ENCODE results near the gene UTY. TPM values are rescaled to one million over a fixed set of nuclear protein-coding genes. Genes with fewer than 3 reads are reported as not detected.

Gene UTY
- polyA plus RNA-seq, 2 donors = 4.0 TPM; not detected in 1

DNA sequence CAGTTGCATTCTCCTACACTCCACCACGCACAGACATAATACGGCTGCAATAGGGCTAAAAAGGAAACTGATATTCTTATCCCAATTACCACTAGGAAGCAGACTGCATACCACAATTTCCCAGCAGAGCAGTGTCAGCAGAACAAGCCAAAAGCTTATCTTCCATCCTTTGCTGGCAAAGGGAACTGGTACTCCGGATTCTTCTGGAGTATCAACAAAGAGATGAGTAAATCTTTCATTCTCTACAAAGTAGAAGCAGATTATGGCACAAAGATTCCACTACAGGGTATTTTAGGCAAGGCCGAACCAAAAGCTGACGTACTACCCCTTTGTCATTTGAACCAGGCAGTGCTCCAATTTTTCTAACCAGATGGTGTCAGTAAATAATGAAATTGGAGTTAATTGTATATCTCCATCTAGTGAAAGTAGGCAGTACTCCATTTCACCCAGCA lies 56.5 kb downstream of the UTY start:
- Histone ChIP-seq H3K4me1 (ENCODE audit: control insufficient read depth in 2 of 2, insufficient read depth in 2 of 2, low read length in 1 of 2) (no peaks in the 10 kb centered on the region), H3K36me3 (ENCODE audit: control insufficient read depth in 2 of 2, insufficient read depth in 2 of 2, low read length in 1 of 2) (no peaks in the 10 kb centered on the region), H3K9me3 (ENCODE audit: control insufficient read depth in 2 of 2, insufficient read depth in 1 of 2, low read depth in 1 of 2, low read length in 1 of 2) (no peaks in the 10 kb centered on the region), H3K27ac (ENCODE audit: low read depth in 2 of 2, low read length in 1 of 2) (no peak overlapping the region), H3K27me3 (ENCODE audit: control insufficient read depth in 1 of 2, insufficient read depth in 2 of 2, low read length in 2 of 2) (no peaks in the 10 kb centered on the region), H3K4me3 (ENCODE audit: low read depth in 1 of 2, low read length in 2 of 2) (no peak overlapping the region)
- WGBS, 2 donors = 32 to 43% methylated on average over 3 to 5 of the region's 5 CpGs

- Histone ChIP-seq H3K27me3 (ENCODE audit: control insufficient read depth in 1 of 2, insufficient read depth in 2 of 2, low read length in 2 of 2) (no peaks in the 10 kb centered on the region), H3K36me3 (ENCODE audit: control insufficient read depth in 2 of 2, insufficient read depth in 2 of 2, low read length in 1 of 2) (peaks cover 0 to 5% of the 10 kb centered on the region in 2 donors), H3K9me3 (ENCODE audit: control insufficient read depth in 2 of 2, insufficient read depth in 1 of 2, low read depth in 1 of 2, low read length in 1 of 2) (no peaks in the 10 kb centered on the region), H3K4me1 (ENCODE audit: control insufficient read depth in 2 of 2, insufficient read depth in 2 of 2, low read length in 1 of 2) (no peaks in the 10 kb centered on the region), H3K27ac (ENCODE audit: low read depth in 2 of 2, low read length in 1 of 2) (no peak overlapping the region), H3K4me3 (ENCODE audit: low read depth in 1 of 2, low read length in 2 of 2) (no peak overlapping the region)
- 78 to 89% methylated on average over 4 to 6 of the region's 6 CpGs for WGBS, 2 donors
Measured at GRCh38 chrY:13416869-13417661, 62.8 kb downstream of the UTY start.

DNA sequence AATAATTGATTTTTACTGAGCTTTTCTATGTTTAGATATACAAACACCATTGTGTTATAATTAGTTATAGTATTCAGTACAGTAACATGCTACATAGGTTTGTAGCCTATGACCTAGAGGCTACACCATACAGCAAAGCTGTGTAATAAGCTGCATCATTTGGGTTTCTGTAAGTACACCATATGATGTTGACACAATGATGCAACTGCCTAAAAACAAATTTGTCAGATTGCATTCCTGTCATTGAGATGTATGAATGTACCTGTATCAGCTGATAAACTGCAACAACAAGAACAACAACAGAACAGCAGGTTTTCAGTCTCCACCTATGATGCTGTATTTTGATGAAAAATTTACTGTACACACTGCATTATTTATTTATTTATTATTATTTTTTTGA lies 64.3 kb downstream of the UTY start:
- Histone ChIP-seq H3K9me3 (ENCODE audit: control insufficient read depth in 2 of 2, insufficient read depth in 1 of 2, low read depth in 1 of 2, low read length in 1 of 2) (no peaks in the 10 kb centered on the region), H3K27ac (ENCODE audit: low read depth in 2 of 2, low read length in 1 of 2) (no peak overlapping the region), H3K36me3 (ENCODE audit: control insufficient read depth in 2 of 2, insufficient read depth in 2 of 2, low read length in 1 of 2) (peaks cover 0 to 5% of the 10 kb centered on the region in 2 donors), H3K4me3 (ENCODE audit: low read depth in 1 of 2, low read length in 2 of 2) (no peak overlapping the region), H3K27me3 (ENCODE audit: control insufficient read depth in 1 of 2, insufficient read depth in 2 of 2, low read length in 2 of 2) (no peaks in the 10 kb centered on the region), H3K4me1 (ENCODE audit: control insufficient read depth in 2 of 2, insufficient read depth in 2 of 2, low read length in 1 of 2) (no peaks in the 10 kb centered on the region)

GRCh38 chrY:13398876-13399275 lies 81.0 kb downstream of the UTY start:
- no peaks in the 10 kb centered on the region for H3K27me3 ChIP-seq (ENCODE audit: control insufficient read depth in 1 of 2, insufficient read depth in 2 of 2, low read length in 2 of 2)
- H3K36me3 ChIP-seq (ENCODE audit: control insufficient read depth in 2 of 2, insufficient read depth in 2 of 2, low read length in 1 of 2) = no peaks in the 10 kb centered on the region
- no peaks in the 10 kb centered on the region for H3K9me3 ChIP-seq (ENCODE audit: control insufficient read depth in 2 of 2, insufficient read depth in 1 of 2, low read depth in 1 of 2, low read length in 1 of 2)
- no peak overlapping the region for H3K4me3 ChIP-seq (ENCODE audit: low read depth in 1 of 2, low read length in 2 of 2)
- no peaks in the 10 kb centered on the region for H3K4me1 ChIP-seq (ENCODE audit: control insufficient read depth in 2 of 2, insufficient read depth in 2 of 2, low read length in 1 of 2)
- WGBS, 2 donors = 30 to 48% methylated on average over 1 to 2 of the region's 2 CpGs
- no peak overlapping the region for H3K27ac ChIP-seq (ENCODE audit: low read depth in 2 of 2, low read length in 1 of 2)

GRCh38 chrY:13381110-13381683 lies 98.6 kb downstream of the UTY start:
- H3K27ac ChIP-seq (ENCODE audit: low read depth in 2 of 2, low read length in 1 of 2) = no peak overlapping the region
- H3K4me1 ChIP-seq (ENCODE audit: control insufficient read depth in 2 of 2, insufficient read depth in 2 of 2, low read length in 1 of 2) = no peaks in the 10 kb centered on the region
- H3K36me3 ChIP-seq (ENCODE audit: control insufficient read depth in 2 of 2, insufficient read depth in 2 of 2, low read length in 1 of 2) = no peaks in the 10 kb centered on the region
- no peaks in the 10 kb centered on the region for H3K27me3 ChIP-seq (ENCODE audit: control insufficient read depth in 1 of 2, insufficient read depth in 2 of 2, low read length in 2 of 2)
- H3K4me3 ChIP-seq (ENCODE audit: low read depth in 1 of 2, low read length in 2 of 2) = no peak overlapping the region
- H3K9me3 ChIP-seq (ENCODE audit: control insufficient read depth in 2 of 2, insufficient read depth in 1 of 2, low read depth in 1 of 2, low read length in 1 of 2) = no peaks in the 10 kb centered on the region
- WGBS, 2 donors = 74 to 98% methylated on average over 7 of the region's 7 CpGs

DNA sequence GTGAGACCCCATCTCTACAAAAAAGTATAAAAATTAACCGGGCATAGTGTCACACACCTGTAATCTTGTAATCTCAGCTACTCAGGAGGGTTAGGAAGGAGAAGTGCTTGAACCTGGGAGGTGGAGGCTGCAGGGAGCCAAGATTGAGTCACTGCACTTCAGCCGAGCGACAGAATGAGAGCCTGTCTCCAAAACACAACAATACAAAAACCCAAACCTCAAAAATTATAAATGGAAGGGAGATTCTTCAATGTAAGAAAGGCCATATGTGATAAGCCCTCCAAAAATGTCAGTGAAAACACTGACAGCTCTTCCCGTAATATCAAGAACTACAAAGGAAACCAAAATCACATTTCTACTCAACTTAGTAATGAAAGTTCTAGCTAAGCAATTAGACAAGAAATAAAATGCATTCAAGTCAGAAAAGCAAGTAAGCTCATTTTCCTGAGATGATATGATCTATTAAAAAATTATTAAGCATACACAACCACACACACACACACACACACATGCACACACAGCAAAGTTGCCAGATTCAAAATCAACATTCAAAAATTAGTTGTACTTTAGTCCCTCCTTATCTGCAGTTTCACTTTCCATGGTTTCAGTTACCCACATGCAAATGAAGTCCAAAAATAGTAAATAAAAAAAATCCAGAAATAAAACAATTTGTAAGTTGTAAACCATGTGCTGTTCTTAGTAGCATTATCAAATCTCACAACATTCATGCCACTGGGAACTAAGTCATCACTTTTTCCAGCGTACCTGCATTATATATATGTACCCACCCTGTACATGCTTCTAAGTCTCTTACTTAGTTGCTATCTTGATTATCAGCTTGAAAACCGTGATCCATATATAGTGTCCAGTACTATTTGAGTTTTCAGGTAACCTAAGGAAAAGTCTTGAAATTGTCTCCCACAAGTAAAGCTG lies 108.7 kb downstream of the UTY start:
- Histone ChIP-seq H3K27ac (ENCODE audit: low read depth in 2 of 2, low read length in 1 of 2) (no peak overlapping the region), H3K4me3 (ENCODE audit: low read depth in 1 of 2, low read length in 2 of 2) (no peak overlapping the region), H3K4me1 (ENCODE audit: control insufficient read depth in 2 of 2, insufficient read depth in 2 of 2, low read length in 1 of 2) (no peaks in the 10 kb centered on the region), H3K9me3 (ENCODE audit: control insufficient read depth in 2 of 2, insufficient read depth in 1 of 2, low read depth in 1 of 2, low read length in 1 of 2) (no peaks in the 10 kb centered on the region), H3K27me3 (ENCODE audit: control insufficient read depth in 1 of 2, insufficient read depth in 2 of 2, low read length in 2 of 2) (no peaks in the 10 kb centered on the region), H3K36me3 (ENCODE audit: control insufficient read depth in 2 of 2, insufficient read depth in 2 of 2, low read length in 1 of 2) (no peaks in the 10 kb centered on the region)
- WGBS, 2 donors = 50 to 74% methylated on average over 1 to 6 of the region's 6 CpGs

DNA sequence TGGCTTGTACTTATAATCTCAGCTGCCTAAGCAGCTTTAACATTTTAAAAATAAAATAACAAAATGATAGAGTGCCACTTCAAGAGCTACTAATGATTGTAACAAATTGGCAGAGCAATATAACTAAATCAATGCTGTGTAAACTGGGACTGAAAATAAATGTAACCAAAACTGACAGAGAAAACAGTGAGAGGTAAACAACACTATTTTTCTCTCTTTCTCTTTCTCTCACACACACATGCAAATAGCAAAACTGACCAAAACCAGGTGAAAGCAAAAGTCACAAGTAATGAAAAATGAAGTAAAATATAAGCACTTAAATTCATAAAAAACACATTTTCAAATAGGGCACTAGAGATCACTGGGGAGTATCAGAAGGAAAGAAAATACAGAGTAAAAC lies 109.6 kb downstream of the UTY start:
- no peak overlapping the region for H3K27ac ChIP-seq (ENCODE audit: low read depth in 2 of 2, low read length in 1 of 2)
- H3K9me3 ChIP-seq (ENCODE audit: control insufficient read depth in 2 of 2, insufficient read depth in 1 of 2, low read depth in 1 of 2, low read length in 1 of 2) = no peaks in the 10 kb centered on the region
- H3K36me3 ChIP-seq (ENCODE audit: control insufficient read depth in 2 of 2, insufficient read depth in 2 of 2, low read length in 1 of 2) = no peaks in the 10 kb centered on the region

DNA sequence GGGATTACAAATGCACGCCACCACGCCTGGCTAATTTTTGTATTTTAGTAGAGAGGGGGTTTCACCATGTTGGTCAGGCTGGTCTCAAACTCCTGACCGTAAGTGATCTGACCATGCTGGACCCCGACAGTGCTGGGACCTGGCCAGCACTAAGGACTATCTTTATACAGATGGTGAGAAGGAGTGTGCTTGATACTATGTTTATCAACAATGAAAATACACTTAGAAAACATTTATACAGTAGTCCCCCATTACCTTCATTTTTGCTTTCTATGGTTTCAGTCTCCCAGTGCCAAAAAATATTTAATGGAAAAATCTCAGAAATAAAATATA lies 111.4 kb downstream of the UTY start:
- Histone ChIP-seq H3K27me3 (ENCODE audit: control insufficient read depth in 1 of 2, insufficient read depth in 2 of 2, low read length in 2 of 2) (no peaks in the 10 kb centered on the region), H3K4me1 (ENCODE audit: control insufficient read depth in 2 of 2, insufficient read depth in 2 of 2, low read length in 1 of 2) (no peaks in the 10 kb centered on the region), H3K36me3 (ENCODE audit: control insufficient read depth in 2 of 2, insufficient read depth in 2 of 2, low read length in 1 of 2) (no peaks in the 10 kb centered on the region), H3K27ac (ENCODE audit: low read depth in 2 of 2, low read length in 1 of 2) (no peak overlapping the region), H3K4me3 (ENCODE audit: low read depth in 1 of 2, low read length in 2 of 2) (no peak overlapping the region), H3K9me3 (ENCODE audit: control insufficient read depth in 2 of 2, insufficient read depth in 1 of 2, low read depth in 1 of 2, low read length in 1 of 2) (no peaks in the 10 kb centered on the region)
- WGBS, 2 donors = 94 to 100% methylated on average over 3 to 4 of the region's 4 CpGs

More for the DNA sequence above, 109.6 kb downstream of the UTY start:
- Histone ChIP-seq H3K4me1 (ENCODE audit: control insufficient read depth in 2 of 2, insufficient read depth in 2 of 2, low read length in 1 of 2) (no peaks in the 10 kb centered on the region), H3K27me3 (ENCODE audit: control insufficient read depth in 1 of 2, insufficient read depth in 2 of 2, low read length in 2 of 2) (no peaks in the 10 kb centered on the region), H3K4me3 (ENCODE audit: low read depth in 1 of 2, low read length in 2 of 2) (no peak overlapping the region)

- no peaks in the 10 kb centered on the region for H3K9me3 ChIP-seq (ENCODE audit: control insufficient read depth in 2 of 2, insufficient read depth in 1 of 2, low read depth in 1 of 2, low read length in 1 of 2)
- no peaks in the 10 kb centered on the region for H3K36me3 ChIP-seq (ENCODE audit: control insufficient read depth in 2 of 2, insufficient read depth in 2 of 2, low read length in 1 of 2)
- no peaks in the 10 kb centered on the region for H3K27me3 ChIP-seq (ENCODE audit: control insufficient read depth in 1 of 2, insufficient read depth in 2 of 2, low read length in 2 of 2)
- H3K27ac ChIP-seq (ENCODE audit: low read depth in 2 of 2, low read length in 1 of 2) = no peak overlapping the region
- 66 to 83% methylated on average over 2 of the region's 2 CpGs for WGBS, 2 donors
- no peak overlapping the region for H3K4me3 ChIP-seq (ENCODE audit: low read depth in 1 of 2, low read length in 2 of 2)
- peaks cover 0 to 2% of the 10 kb centered on the region in 2 donors for H3K4me1 ChIP-seq (ENCODE audit: control insufficient read depth in 2 of 2, insufficient read depth in 2 of 2, low read length in 1 of 2)
Measured at GRCh38 chrY:13363641-13364040, 116.2 kb downstream of the UTY start.

All from esophagus (tissue), 2 donors.